Hindlimb muscle (tissue), 1 donor: Measurements from ENCODE around the gene BAZ2B. TPM values are rescaled to one million over a fixed set of nuclear protein-coding genes. Genes with fewer than 3 reads are reported as not detected.
"Not testable (repeated sequence)": the region's sequence is repeated elsewhere in the genome, so short reads cannot be mapped to it uniquely, and the experiment has no call there.

ENCODE experiments used
- DNase-seq: peaks from one replicate; pipeline ENCODE4 v3.0.0-alpha.2; 2013
- polyA plus RNA-seq: library from polyadenylated mRNA; unstranded; fragments of 120-200 nt; gene quantifications from one replicate; pipeline ENCODE4 v1.2.1, GENCODE V29; 2013; ENCODE audit not compliant: insufficient read length

BAZ2B gene, protein sequence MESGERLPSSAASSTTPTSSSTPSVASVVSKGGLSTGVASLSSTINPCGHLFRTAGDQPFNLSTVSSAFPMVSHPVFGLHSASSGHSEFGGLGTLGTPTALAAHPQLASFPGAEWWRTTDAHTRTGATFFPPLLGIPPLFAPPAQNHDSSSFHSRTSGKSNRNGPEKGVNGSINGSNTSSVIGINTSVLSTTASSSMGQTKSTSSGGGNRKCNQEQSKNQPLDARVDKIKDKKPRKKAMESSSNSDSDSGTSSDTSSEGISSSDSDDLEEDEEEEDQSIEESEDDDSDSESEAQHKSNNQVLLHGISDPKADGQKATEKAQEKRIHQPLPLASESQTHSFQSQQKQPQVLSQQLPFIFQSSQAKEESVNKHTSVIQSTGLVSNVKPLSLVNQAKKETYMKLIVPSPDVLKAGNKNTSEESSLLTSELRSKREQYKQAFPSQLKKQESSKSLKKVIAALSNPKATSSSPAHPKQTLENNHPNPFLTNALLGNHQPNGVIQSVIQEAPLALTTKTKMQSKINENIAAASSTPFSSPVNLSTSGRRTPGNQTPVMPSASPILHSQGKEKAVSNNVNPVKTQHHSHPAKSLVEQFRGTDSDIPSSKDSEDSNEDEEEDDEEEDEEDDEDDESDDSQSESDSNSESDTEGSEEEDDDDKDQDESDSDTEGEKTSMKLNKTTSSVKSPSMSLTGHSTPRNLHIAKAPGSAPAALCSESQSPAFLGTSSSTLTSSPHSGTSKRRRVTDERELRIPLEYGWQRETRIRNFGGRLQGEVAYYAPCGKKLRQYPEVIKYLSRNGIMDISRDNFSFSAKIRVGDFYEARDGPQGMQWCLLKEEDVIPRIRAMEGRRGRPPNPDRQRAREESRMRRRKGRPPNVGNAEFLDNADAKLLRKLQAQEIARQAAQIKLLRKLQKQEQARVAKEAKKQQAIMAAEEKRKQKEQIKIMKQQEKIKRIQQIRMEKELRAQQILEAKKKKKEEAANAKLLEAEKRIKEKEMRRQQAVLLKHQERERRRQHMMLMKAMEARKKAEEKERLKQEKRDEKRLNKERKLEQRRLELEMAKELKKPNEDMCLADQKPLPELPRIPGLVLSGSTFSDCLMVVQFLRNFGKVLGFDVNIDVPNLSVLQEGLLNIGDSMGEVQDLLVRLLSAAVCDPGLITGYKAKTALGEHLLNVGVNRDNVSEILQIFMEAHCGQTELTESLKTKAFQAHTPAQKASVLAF (N-terminal part only)
- 37.2 TPM for polyA plus RNA-seq

DNA sequence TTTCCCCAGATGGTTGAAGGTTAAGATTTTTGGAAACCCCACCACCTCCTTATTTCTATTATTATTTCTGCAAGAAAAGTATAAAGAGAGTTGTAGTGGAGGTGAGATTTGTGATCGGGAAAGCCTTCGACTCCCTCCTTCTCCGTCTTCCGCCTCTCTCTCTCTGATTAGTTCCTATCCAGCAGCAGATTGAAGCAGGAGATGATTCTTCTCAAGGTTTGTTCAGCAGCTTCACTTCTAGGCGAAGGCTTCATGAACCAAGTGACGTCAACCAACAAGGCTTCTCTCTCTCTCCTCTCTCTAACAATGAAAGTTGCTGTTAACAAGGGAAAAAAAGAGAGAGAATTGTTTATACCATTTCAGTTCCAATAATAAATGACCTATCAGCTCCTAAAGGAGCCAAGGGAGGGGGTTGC lies at the start of gene BAZ2B:
BAZ2B (minus strand) TSS at position 263 of the 416 bp plus-strand sequence. CDS start 137,829 bp downstream, outside the sequence.
- peak; percentile 80 for DNase-seq

DNA sequence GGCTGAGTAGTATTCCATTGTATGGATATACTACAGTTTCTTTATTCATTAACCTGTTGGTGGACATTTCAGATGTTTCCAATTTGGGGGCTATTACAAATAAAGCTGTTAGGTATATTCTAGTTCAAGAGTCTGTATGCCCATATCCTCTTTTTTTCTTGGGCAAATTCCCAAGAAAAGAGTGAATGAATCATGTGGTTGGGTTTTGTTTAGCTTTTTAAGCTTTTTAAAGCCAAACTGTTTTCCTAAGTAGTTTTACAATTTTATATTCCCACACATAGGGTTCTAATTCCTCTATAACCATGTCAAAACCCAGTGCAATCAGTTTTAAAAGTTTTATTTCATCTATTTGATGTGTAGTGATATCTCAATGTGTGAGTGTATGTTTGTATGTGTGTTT lies 44.9 kb upstream of the BAZ2B start:
- DNase-seq: no peak

DNA sequence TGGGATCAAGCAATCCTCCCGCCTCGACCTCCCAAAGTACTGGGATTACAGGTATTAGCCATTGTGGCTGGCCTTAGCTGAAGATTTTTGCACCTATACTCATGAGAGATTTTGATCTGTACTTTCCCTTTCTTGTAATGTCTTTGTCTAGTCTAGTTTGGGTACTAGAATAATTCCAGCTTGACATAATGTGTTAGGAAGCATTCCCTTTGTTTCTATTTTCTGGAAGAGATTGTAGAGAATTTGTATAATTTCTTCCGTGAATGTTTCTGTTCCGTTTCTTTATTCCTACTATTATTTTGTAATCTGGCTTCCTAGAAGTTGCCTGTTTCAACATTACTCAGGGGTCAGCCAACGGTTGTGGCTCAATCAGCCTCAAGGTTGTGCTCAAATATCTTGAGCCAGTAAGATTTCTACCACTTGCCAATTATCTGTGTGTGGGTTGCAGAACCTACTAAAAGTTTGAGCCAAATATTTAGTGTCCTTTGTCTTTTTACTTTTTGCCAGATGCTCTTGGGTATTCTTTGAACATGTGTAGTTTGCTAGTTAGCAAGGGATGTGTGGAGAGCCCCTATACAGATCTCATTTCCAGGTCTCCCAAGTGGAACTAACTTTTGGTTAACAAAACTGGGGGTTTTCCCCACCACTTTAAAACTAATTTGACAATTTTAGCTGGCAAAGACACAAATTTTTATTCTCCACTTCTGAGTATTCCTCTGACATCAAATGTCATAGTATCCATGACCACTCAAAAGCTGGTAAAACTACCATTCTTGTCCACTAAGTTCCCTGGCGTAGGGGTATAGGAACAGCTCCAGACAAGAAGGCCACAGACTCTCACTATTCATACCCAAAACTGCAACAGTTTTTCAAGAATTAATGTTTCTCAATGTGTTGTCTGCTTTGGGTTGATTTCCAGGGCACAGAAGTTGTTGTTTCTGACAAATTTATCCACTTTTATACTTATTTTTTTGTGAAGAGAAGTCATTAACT lies 42.8 kb upstream of the BAZ2B start:
- peak; percentile 51 for DNase-seq

DNA sequence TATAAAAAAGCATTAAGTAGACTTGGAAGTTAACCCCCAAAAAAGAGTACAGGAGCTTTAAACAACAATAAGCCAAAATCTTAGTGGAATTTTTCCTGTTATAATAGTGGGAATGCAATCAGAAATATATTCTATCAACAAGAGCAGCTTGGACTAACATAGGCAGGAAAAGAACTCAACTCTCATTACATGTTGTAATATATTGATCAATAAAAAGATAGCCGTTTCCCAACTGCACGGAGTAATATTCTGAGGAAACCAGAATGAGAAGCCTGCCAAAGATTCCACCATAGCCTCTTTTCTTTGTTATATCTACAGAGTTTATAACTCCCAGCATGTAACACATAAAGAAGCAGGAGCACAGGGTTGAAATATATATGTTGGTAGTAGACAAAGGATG lies 37.6 kb upstream of the BAZ2B start:
- DNase-seq: no peak

DNA sequence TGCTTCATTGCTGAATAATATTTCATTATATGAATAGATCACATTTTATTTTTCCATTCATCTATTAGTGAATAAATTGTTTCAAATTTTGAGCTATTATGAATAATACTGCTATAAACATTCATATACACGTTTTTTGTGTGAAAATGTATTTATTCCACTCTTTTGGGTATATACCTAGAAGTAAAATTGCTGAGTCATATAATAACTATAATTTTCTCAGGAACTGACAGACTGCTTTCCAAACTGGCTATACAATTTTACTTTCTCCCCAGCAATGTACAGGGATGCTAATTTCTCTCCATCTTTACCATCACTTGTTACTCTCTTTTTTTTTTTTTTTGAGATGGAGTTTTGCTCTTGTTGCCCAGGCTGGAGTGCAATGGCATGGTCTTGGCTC lies 35.5 kb upstream of the BAZ2B start:
- DNase-seq: no peak

DNA sequence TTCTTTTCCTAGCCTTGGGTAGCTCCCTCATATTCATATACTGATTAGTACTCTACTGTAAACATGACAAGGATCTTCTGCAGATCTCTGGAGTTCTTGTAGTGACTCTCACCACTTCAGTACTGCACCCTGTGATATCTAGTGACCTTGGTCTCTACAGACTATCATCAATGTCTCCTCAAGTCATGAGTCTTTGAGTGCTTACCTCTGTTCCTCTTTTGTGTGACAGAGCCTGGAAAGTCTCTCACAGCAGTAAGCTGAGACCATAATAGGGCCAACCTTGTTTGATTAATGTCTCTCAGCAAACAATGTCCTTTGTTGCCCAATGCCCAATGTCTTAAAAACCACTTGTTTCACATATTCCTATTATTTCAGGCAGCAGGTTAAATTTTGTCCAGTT lies 34.2 kb upstream of the BAZ2B start:
- DNase-seq: no peak

DNA sequence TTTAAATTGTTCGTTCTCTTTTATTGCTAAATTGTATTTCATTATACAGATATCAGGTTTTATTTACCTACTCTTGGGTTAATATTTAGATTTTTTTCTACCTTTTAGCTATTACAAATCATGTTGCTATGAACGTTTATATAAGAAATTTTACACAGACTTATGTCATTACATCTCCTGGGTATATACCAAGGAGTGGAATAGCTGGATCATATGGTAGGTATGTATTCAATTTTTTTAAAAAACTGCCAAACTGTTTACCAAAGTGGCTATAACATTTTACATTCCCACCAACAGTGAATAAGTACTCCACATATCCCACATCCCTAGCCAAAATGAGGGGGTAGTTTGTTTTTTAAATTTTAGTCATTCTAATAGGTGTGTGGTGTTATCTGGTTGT lies 32.3 kb upstream of the BAZ2B start:
- DNase-seq: no peak

DNA sequence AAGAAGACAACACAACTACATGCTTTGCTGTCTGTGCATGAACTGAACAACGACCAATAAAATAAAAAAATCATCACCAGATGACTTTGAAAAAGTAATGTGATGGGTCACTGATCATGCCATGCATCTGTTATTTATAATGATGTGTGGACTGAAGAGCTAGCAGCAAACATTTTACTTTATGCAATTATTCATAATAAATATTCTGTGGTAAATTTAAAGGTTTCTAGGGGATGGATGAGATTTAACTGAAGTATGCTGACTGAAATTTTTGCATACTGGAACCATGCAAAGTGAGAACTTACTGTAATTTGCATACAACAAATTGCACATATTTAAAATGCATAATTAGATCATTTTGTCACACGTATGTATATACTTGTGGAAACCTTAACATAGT lies 31.3 kb upstream of the BAZ2B start:
- no peak for DNase-seq

DNA sequence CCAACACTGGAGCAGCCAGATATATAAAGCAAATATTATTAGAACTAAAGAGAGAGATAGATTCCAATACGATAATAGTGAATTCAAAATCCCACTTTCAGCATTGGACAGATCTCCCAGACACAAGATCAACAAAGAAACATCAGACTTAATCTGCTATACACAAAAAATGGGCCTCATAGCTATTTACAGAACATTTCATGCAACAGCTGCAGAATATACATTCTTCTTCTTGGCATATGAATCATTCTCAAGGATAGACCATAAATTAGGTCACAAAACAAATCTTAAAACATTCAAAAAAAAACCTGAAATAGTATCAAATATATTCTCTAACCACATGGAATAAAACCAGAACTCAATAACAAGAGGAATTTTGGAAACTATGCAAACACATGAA lies 23.8 kb upstream of the BAZ2B start:
- DNase-seq: no peak

DNA sequence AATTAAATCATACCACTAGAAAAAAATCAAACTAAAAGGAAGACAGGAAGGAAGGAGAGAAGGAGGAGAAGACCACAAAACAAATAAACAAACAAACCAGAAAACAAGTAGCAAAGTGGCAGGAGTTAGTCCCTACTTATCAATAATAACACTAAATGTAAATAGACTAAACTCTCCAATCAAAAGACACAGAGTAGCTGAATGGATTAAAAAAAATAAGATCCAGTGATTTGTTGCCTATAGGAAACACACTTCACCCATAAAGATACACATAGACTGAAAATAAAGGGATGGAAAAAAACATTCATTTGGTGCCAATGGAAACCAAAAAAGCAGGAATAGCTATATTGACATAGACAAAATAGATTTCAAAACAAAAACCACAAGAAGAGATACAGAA lies 23.4 kb upstream of the BAZ2B start:
- DNase-seq: no peak

DNA sequence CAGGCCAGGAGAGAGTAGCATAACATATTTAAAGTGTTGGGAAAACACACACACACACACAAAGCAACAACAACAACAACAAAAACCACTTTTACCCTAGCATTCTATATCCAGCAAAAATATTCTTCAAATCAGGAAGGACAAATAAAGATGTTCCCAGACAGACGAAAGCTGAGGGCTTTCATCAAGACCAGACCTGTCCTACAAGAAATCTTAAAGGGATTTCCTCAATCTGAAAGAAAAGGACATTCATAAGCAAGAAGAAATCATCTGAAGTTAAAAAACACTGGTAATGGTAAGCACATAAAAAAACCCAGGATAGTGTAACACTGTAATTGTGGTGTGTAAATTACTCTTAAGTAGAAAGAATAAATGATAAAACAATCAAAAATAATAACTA lies 22.7 kb upstream of the BAZ2B start:
- no peak for DNase-seq

DNA sequence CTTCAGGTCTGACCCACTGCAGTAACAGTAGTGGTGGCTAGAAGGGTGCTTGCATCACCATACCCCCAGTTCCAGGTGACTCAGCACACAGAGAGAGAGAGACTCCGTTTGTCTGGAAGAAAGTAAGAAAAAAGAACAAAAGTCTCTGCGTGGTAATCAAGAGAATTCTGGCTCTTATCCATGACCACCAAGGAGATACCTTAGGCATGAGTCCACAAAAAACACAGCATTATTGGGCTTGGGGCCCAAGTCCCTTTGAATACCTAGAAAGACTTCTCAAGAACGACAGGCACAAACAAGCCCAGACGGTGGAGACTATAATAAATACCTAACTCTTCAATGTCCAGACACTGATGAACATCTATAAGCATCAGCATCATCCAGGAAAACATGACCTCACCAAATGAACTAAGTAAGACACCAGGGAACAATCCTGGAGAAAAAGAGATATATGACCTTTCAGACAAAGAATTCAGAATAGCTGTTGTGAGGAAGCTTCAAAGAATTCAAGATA lies 21.7 kb upstream of the BAZ2B start:
- DNase-seq: no peak

DNA sequence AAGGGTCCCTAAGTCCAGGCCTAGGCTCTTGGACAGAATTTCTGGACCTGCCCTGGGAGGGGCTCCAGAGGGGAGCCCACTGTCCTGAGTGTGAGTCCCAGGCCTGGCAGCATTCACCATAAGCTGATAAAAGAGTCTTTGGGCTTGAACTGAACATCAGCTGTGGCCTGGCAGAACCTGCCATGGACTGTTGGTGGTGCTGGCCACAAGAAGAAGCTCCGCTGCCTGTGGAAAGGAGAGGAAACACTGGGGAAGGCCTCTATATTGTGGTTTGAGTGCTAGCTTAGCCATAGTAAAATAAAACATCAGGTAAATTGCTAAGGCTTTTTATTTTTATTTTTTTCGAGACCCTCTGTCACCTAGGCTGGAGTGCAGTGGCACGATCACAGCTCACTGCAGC lies 20.9 kb upstream of the BAZ2B start:
- DNase-seq: no peak

DNA sequence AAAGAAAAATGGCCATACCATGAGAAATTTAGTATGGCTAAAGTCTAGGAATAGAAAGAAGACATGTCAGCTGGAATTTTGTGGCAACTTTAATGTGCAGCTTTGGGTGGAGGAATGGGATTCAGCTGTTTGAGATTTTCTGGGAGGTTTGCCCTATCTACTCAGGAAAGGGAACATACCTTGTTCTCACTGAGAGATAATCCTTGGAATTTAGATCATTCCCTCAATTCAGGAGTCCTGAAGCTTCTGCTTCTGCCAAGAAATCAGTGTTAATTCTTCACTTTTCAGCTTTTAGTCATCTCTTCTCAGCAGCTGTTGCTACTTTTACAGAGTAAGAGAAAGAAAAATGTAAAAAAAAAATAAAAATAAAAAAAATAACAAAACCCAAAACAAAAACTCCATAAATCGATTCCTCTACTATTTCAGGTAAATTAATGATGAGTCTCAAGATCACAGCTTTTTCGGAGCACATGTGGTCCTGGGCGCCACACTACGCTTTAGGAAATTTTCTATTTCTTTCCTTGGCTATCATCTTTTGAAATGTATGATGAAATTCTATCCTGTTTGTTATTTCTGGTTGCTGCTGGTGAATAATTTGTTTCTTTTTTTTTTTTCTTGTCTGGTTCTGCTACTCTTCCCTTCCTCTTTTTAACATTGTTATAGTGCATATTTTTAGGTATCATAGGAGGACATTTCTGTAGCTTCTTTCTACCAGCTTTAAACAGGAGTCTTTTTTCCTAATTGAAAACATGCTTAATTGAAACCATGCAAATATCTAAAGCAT lies 18.9 kb upstream of the BAZ2B start:
- no peak for DNase-seq

DNA sequence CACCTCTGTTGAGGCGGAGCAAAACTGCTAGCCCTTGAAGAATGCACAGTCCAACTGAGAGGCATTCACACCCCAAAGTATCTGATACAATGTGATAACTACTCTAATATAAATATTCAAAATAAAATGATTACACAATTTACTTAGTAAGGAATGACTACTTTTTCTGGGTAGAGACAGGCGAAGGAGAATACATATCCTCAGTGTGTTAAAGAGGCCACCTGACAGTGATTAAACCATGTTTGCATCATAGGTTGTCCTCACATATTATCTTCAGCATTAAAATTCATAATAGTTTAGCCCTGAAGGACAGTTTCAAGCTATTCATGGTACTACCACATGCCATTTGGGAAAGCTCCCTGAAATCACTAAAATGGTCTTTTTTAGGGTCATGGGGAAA lies 16.9 kb upstream of the BAZ2B start:
- DNase-seq: no peak

DNA sequence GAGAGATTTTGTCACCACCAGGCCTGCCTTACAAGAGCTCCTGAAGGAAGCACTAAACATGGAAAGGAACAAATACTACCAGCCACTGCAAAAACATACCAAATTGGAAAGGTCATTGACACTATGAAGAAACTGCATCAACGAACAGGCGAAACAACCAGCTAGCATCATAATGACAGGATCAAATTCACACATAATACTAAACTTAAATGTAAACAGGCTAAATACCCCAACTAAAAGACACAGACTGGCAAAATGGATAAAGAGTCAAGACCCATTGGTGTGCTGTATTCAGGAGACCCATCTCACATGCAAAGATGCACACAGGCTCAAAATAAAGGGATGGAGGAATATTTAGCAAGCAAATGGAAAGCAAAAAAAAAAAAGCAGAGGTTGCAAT lies 9.3 kb upstream of the BAZ2B start:
- DNase-seq: not testable (repeated sequence)

DNA sequence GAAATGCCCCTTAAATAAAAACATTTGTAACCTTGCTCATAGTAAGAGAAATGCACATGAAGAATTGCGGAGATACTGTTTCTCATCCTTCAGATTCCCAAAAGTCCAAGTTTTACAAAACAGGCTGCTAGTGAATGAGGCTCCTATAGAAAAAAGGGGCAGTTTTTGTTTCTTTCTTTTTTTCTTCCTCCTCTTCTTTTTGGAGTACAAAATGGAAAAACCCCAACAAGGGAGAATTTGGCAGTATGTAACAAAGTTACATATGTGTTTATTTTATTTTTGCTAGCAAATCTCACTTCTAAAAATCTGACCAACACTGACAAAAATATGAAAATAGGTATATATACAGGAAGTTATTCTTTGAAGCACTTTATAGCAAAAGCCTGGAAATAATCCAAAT lies 7.1 kb upstream of the BAZ2B start:
- no peak for DNase-seq

DNA sequence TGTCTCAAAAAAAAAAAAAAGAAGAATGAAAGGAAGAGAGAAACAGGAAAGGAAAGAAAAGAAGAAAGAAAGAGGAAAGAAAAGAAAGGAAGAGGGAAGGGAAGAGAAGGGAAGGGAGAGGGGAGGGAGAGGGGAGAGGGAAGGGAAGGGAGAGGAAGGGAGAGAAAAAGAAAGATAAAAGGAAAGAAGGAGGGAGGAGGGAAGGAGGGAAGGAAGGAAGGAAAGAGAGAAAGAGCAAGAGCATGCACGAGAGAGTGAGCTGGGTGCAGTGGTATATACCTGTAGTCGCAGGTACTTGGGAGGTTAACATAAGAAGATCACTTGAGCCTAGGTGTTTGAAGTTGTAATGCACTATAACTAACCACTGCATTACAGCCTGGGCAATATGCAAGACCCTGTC lies 6.6 kb upstream of the BAZ2B start:
- DNase-seq: no peak

DNA sequence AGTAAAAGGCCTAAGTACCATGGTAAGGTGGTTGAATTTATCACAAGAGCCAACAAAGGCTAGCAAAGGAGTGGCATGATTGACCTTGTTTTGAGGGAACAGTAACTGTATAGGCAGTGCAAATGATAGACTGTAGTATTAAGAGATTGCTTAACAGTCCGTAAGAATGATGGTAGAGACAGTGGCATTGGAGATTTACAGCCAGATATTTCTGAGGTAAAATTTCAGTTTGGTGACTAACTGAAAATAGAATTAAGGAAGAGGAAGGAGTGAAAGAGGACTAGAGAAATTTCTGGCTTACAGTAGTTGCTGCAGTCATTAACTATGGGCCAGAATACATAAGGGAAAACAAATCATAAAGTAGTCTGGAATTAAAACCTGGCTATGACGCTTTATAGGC lies 4.4 kb upstream of the BAZ2B start:
- DNase-seq: no peak

DNA sequence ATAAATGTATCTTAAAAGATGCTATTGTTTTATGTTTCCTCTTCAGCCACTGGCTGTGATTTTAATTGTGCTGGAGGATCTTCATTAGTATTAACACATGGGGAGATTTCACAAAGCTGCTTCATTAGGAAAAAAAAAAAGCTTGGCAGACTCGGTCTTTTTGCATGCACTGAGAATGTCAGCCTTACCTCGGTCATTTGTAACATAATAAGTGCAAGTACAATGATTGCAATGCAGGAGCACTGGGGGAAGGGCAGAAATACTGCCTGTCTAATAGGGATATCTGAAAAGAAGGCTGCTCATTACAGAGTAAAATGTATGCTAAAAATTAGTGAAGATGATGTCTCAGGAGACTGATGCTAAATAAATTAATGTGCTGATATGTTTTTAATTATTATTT lies 1.3 kb upstream of the BAZ2B start:
- DNase-seq: peak; percentile 50

DNA sequence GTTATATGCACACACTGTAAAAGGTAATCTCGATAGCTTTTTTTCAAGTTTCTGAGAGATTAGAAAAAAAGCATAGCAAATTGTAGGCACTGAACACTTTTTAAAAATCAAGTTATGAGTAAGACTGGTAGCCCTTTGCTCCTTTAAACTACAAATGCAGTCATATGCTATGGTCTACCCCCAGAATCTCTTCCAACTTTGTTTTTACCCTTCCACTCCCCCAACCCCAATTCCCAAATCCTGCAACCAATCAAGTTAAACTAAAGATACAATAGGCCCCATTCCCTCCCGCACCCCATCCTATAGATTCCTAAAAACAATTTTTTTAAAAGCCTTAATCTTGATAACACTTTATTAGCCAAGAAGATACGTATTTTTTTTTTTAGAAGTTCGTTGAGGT lies 752 bp upstream of the BAZ2B start:
- no peak for DNase-seq
